Fibroblast of lung (primary cell): Measurements from ENCODE around the gene OOSP3. TPM values are rescaled to one million over a fixed set of nuclear protein-coding genes. Genes with fewer than 3 reads are reported as not detected.
"Not testable (repeated sequence)": the region's sequence is repeated elsewhere in the genome, so short reads cannot be mapped to it uniquely, and the experiment has no call there.

Source experiments
- DNase-seq, 2 donors: peaks; one replicate each; pipeline versions ENCODE4 v3.0.0 to v3.0.0-alpha.2; 2010; ENCODE audit warnings: low read depth in 2 of 2
- H2AFZ ChIP-seq: 2 replicates; pipeline ENCODE4 v1.5.1; 2012; ENCODE audit warnings: low read length, control low read depth, inconsistent platforms
- H3K27ac ChIP-seq: 2 replicates; pipeline ENCODE4 v1.5.1; 2011; ENCODE audit warnings: low read length, control low read depth; ENCODE audit not compliant: insufficient read depth
- H3K27me3 ChIP-seq: 2 replicates; pipeline ENCODE4 v1.5.1; 2011; ENCODE audit warnings: mild to moderate bottlenecking, low read length; ENCODE audit not compliant: control insufficient read depth, insufficient read depth
- H3K36me3 ChIP-seq: 2 replicates; pipeline ENCODE4 v1.5.1; 2011; ENCODE audit warnings: low read length; ENCODE audit not compliant: control insufficient read depth, insufficient read depth
- H3K4me1 ChIP-seq: 2 replicates; pipeline ENCODE4 v1.5.1; 2011; ENCODE audit warnings: low read length; ENCODE audit not compliant: control insufficient read depth, insufficient read depth; ENCODE audit errors: extremely low read depth
- H3K4me2 ChIP-seq: 2 replicates; pipeline ENCODE4 v1.5.1; 2011; ENCODE audit warnings: low read length, control low read depth; ENCODE audit not compliant: insufficient read depth; ENCODE audit errors: extremely low read depth
- H3K4me3 ChIP-seq, 4 experiments: fragments of 200-600 bp in 1 of 4; sonication (generic) in 1 of 4; replicated peaks in 1 of 4; 2 replicates each; pipeline ENCODE4 v1.5.1; 2011 to 2016; ENCODE audit warnings: low read length in 4 of 4, low read depth in 3 of 4, mild to moderate bottlenecking in 3 of 4, control low read depth in 2 of 4, inconsistent platforms in 1 of 4, mixed read lengths in 1 of 4; ENCODE audit not compliant: insufficient read depth in 1 of 4; ENCODE audit errors: control extremely low read depth in 1 of 4
- H3K79me2 ChIP-seq: 2 replicates; pipeline ENCODE4 v1.5.1; 2012; ENCODE audit warnings: mild to moderate bottlenecking, low read length, inconsistent platforms; ENCODE audit not compliant: control insufficient read depth, insufficient read depth
- H3K9ac ChIP-seq: 2 replicates; pipeline ENCODE4 v1.5.1; 2011; ENCODE audit warnings: mild to moderate bottlenecking, low read length, control low read depth; ENCODE audit not compliant: insufficient read depth
- H3K9me3 ChIP-seq: 2 replicates; pipeline ENCODE4 v1.5.1; 2012; ENCODE audit warnings: low read depth, low read length; ENCODE audit not compliant: control insufficient read depth, insufficient read depth
- H4K20me1 ChIP-seq: 2 replicates; pipeline ENCODE4 v1.5.1; 2011; ENCODE audit warnings: low read length; ENCODE audit not compliant: control insufficient read depth, insufficient read depth; ENCODE audit errors: extremely low read depth
- CTCF ChIP-seq, 2 donors: IDR thresholded peaks in 1 of 2; conservative IDR thresholded peaks in 1 of 2; 1 replicate in 1 of 2; 2 replicates in 1 of 2; pipeline ENCODE4 v1.5.1; 2011 to 2012; ENCODE audit warnings: low read length in 2 of 2, control low read depth in 1 of 2, inconsistent platforms in 1 of 2, low read depth in 1 of 2, mild to moderate bottlenecking in 1 of 2
- EZH2 ChIP-seq: IDR thresholded peaks from 2 replicates; pipeline ENCODE4 v1.5.1; 2012; ENCODE audit warnings: low read length, control low read depth, mild to moderate bottlenecking; ENCODE audit errors: missing control alignments
- polyA plus RNA-seq, 2 donors: library from polyadenylated mRNA; depleted of rRNA in 1 of 2; stranded (reverse) in 1 of 2; unstranded in 1 of 2; fragments of >200 nt; gene quantifications; 2 replicates each; pipeline ENCODE4 v1.2.1, GENCODE V29; 2011 to 2012; ENCODE audit warnings: missing spikeins in 1 of 2
- total RNA-seq: library from RNA; depleted of rRNA; stranded (reverse); fragments of >200 nt; gene quantifications from 2 replicates; pipeline ENCODE4 v1.2.1, GENCODE V29; 2014

The OOSP3 gene
- total and polyA plus RNA-seq, 2 donors (not counting 1 experiment from before 2014, with no cell fraction given): not detected

GRCh38 chr11:59883597-59883996 lies 5.0 kb downstream of the OOSP3 start:
- Histone ChIP-seq H3K27ac (no peak overlapping the region), H3K79me2 (no peaks in the 10 kb centered on the region), H3K4me3 (no peak overlapping the region), H3K9me3 (no peaks in the 10 kb centered on the region), H3K27me3 (no peaks in the 10 kb centered on the region), H3K4me1 (no peaks in the 10 kb centered on the region), H3K4me2 (no peak overlapping the region), H3K9ac (no peak overlapping the region), H3K36me3 (no peaks in the 10 kb centered on the region), H2AFZ (no peak overlapping the region), H4K20me1 (no peaks in the 10 kb centered on the region)
- DNase-seq: no peak
- TF ChIP-seq EZH2: no peak
- no peak for TF ChIP-seq CTCF (conservative IDR thresholded peaks at IDR 0.05 in 1 of 2, IDR thresholded peaks at IDR 0.05 in 1 of 2; ENCODE audit: low read depth in 1 of 2, low read length in 2 of 2)

GRCh38 chr11:59887156-59887555 lies 8.6 kb downstream of the OOSP3 start:
- H3K9me3 ChIP-seq, H4K20me1 ChIP-seq, H2AFZ ChIP-seq, H3K79me2 ChIP-seq, H3K27ac ChIP-seq, DNase-seq, H3K36me3 ChIP-seq, H3K4me2 ChIP-seq, H3K27me3 ChIP-seq, H3K9ac ChIP-seq, H3K4me1 ChIP-seq, H3K4me3 ChIP-seq: not testable (repeated sequence)

- Histone ChIP-seq H3K27me3 (no peaks in the 10 kb centered on the region), H3K4me1 (no peaks in the 10 kb centered on the region), H3K4me3 (no peak overlapping the region), H3K9me3 (no peaks in the 10 kb centered on the region), H3K27ac (no peak overlapping the region), H2AFZ (no peak overlapping the region), H3K4me2 (no peak overlapping the region), H3K9ac (no peak overlapping the region), H4K20me1 (no peaks in the 10 kb centered on the region), H3K79me2 (no peaks in the 10 kb centered on the region), H3K36me3 (no peaks in the 10 kb centered on the region)
- DNase-seq: peak in 1 of 2 donors; percentile 18
- TF ChIP-seq EZH2 (no peak), CTCF (conservative IDR thresholded peaks at IDR 0.05 in 1 of 2, IDR thresholded peaks at IDR 0.05 in 1 of 2; ENCODE audit: low read depth in 1 of 2, low read length in 2 of 2) (no peak)
These were observed 13.2 kb downstream of the OOSP3 start for GRCh38 chr11:59891781-59892181.
